NCI-H2227 (cell line): ENCODE data around the gene KIAA0586.
"Not testable (repeated sequence)": the region's sequence is repeated elsewhere in the genome, so short reads cannot be mapped to it uniquely, and the experiment has no call there.

ENCODE experiments used
- DNase-seq: peaks from one replicate; lab custom pipeline; 2025; ENCODE audit not compliant: unreplicated experiment; lab: John Stamatoyannopoulos, UW

The KIAA0586 gene

DNA sequence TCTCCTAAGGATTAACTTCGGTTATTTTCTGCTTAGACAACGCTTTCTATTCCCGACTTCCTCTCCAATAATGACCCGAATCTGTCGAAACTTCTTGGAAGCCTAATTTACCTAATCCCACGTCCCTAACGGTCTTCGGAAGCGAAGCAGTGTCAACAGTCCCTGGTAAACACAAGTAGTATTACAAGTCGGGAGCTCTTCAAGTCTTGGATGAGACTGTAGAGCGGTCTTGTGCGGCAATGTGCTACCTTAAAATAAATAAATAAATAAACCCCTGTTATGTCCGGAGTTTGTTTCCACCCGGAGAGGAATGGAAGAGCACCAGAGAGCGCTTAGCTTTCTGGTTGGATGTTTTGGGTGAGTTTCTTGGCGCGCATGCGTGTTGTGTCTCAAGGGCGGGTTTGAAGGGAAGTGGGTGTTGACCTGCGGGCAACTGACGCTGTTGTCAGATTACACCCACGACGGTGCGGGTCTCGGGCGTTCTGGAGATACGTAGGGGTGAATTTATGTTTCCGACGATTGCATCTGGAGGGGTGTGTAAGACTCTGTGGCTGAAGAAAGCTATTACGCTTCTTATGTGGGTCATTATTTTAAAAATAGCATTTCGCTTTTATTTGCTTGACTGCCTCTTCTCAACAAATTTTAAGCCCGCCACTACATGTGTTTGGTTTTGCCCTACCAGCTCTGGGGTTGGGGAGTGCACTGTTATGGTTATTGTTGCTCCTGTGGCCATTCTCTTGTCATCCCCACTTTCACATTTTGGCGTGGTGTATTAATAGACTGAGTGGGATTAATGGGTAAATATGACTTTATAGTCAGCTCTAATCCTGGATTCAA, at the start of gene KIAA0586, which contains the start of gene TIMM9:
KIAA0586 (plus strand) TSS at position 439 of the 837 bp plus-strand sequence. CDS start 546 bp downstream, outside the sequence.
TIMM9 (minus strand) TSS at position 251 of the 837 bp plus-strand sequence. CDS start 15,586 bp downstream, outside the sequence.
- DNase-seq: peak; percentile 98

DNA sequence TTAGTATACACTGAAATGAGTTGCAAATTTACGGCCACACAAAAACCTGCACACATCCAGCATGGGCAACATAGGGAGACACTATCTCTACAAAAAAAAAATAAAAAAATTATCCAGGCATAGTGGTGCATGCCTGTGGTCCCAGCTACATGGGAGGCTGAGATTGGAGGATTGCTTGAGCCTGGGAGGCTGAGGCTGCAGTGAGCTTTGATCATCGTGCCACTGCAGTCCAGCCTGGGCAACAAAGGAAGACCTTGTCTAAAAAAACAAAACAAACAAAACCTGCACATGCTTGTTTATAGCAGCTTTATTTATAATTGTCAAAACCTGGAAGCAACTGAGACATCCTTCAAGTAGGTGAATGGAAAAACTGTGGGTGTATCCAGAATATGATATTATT, 36.7 kb upstream of the KIAA0586 start:
- no peak for DNase-seq

DNA sequence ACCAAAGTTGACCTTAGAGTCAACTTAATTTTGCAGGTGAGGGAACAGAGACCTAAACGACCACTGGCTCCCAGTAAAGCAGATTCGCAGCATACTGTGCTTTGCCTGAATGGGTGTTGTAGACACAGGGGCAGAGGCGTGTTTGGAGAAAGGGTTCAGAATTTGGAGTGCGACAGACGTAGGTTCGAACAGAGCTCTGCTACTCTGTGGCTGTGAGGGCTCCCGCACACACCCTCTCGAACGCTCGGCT, 32.0 kb upstream of the KIAA0586 start:
- DNase-seq: no peak

DNA sequence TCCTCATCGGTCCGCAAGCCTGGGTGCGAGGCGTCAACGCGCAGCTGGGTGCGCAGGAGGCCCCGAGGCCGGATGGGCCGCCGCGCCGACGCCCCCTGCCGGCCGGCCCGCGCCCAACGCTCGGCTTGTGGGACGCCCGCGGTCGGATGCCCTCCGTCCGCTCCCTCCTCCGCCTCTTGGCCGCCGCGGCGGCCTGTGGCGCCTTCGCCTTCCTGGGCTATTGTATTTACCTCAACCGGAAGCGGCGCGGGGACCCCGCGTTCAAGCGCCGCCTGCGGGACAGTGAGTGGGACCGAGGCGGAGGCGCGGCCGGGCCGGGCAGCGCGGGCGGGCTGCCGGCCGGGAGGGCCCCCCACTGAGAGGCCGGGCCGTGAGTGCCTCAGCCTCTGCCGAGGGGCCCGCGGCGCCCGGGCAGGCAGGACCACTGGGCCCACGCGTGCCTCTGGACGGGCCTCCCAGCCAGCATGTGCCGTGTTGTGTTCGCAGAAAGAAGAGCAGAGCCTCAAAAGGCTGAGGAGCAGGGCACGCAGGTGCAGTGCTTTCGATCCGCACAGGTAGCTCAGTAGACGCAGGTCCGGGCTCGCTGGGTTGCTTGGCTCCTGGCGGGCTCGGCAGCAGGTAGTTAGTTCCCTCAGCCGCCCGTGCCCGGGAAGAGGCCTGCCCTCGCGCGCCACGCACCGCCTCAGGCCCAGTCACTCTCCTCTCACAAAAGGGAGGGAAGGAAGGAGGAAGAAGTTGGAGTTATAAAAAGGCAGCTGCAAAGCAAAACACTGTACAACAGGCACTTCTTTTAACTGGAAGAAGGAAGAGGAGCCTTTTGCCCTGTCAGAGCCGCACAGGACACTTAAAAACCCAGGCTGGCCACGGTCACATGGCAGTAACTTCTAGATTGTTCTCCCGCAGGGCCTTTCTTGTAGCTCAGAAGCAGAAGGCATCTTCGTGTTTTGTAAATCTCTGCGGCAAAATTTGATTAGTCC, 31.4 kb upstream of the KIAA0586 start, which contains the start of gene TOMM20L:
TOMM20L (plus strand) TSS at position 119 of the 977 bp plus-strand sequence; CDS start at position 147, 28 bp downstream.
- peak; percentile 83 for DNase-seq

DNA sequence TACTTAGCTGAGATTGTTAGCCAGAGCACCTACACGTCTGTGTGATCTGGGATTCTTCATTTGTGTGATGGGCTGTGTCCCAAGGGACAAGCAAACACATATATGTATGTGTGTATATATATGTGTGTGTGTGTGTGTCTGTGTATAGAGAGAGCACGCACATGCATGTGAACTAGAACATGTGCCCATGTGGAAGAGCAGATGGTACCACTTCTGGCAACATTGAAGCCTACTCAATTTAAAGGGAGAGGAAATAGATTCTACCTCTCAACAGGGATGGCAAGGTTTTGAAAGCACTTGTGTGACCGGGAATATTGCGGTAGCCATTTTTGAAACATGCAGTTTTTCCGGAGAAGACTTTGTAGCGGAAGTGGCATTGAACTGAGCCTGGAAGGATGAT, 30.4 kb upstream of the KIAA0586 start:
- DNase-seq: no peak

DNA sequence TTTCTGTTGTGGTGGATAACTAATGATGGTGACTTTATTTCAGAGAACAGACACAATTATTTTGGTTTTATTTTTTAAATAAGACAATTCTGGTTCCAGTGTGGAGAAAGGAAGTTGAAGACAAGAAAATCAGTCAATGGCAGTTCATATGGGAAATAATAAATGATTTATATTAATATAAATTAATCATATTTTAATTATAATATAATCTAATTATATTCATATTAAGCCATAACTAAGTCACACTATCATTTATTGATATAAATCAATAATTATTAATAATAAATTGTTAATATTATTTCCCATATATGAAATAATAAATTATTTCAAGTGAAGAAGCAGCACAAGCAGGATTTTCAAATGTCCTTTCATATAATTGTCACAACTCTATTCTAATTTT, 29.0 kb upstream of the KIAA0586 start:
- DNase-seq: no peak

DNA sequence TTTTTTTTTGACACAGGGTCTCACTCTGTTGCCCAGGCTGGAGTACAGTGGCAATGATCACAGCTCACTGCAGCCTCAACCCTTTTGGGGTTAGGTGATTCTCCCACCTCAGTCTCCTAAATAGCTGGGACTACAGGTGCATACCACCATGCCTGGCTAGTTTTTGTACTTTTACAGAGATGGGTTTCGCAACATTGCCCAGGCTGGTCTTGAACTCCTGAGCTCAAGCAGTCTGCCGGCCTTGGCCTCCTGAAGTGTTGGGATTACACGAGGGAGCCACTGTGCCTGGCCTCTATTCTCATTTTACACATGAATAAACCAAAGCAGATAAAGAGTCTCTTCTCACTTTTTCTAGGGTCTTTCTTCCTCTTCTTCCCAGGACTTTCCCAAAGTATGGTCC, 28.6 kb upstream of the KIAA0586 start:
- DNase-seq: no peak

DNA sequence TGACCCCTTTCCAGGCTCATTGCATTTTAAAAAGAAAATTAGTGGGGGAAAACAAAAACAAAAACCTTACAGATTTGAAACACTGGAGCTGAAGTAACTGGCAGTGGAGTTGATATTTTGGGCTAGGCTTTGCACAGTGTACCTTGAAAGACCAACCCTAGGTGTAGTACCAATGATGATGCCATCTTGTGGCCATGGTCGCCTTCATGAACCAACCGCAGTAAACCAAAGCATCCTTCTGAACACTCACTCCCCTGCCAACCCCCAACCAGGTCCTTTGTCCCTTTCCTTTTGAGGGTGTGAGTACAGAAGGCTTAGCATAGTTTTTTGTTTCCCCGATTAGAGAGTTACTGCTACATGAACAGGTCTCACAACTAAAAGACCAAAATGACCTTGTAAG, 25.9 kb upstream of the KIAA0586 start:
- DNase-seq: no peak

DNA sequence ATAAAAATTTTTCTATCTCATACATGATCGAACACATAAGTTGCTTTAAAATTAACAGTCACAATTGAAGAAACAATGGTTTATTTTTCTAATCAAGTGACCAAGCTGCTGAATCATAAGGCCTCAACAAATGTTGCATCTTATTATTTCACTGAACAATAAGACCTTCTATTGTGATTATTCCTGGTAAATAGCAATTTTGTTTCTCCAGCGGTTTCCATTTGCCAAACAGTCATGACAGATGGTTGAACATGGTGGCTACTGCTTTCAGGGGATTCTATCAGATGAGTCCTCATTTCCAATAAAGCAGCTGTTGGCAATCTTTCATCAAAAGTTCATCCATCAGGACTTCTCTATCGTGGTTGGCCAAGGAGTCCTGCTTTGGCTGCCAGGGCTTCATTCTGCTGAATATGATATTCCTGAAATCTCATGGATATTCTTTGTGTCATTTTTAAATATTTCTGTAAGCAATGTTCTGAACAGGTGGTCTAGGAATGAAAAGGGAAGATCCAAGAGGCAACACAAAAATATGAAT, 18.8 kb upstream of the KIAA0586 start:
- DNase-seq: no peak

DNA sequence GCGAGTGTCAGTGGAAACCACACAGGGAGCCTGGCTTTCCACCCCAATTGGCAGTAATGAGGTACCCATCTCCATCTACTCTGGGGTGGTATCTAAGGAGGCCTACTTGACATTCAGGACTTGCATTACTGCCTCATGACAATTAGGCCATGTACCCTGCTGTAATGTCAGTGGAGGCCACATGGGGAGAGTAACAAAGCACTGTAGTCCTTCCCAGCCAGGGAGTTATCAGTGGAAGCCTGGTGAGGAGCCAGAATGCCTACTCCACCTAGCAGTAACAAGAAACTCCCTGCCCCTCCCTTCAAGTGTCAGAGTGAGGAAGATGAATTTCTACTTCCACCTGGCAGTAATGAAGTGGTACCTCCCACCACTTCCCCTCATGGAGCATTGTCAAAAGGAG, 12.7 kb upstream of the KIAA0586 start:
- no peak for DNase-seq

DNA sequence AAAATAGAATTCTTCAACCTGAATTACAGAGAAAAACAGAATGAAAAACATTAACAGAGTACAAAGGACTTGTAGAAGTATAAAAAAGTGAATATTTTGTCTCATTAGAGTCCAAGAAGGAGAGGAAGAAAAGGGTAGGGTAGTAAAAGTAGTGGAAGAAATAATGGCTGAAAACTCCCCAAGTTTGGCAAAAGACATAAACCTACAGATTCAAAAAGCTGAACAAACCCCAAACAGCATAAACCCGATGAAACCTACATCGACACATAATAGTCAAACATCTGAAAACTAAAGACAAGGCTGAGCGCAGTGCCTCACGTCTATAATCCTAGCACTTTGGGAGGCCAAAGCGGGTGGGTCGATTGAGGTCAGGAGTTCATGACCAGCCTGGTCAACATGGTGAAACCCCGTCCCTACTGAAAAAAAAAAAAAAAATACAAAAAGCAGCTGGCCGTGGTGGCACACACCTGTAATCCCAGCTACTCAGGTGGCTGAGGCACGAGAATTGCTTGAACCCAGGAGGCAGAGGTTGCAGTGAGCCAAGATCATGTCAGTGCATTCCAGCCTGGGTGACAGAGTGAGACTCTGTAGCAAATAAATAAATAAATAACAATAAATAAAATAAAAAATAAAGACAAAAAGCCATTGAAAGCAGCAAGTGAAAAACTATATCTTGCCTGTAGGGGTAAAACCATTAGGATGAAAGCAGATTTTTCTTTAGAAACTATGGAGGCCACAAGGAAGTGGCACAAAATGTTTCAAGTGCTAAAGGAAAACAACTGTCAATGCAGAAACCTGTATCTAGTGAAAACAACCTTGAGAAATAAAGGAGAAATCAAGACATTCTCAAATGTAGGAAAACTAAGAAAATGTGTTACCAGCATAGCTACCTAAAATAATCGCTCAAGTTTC, 11.6 kb upstream of the KIAA0586 start:
- no peak for DNase-seq

DNA sequence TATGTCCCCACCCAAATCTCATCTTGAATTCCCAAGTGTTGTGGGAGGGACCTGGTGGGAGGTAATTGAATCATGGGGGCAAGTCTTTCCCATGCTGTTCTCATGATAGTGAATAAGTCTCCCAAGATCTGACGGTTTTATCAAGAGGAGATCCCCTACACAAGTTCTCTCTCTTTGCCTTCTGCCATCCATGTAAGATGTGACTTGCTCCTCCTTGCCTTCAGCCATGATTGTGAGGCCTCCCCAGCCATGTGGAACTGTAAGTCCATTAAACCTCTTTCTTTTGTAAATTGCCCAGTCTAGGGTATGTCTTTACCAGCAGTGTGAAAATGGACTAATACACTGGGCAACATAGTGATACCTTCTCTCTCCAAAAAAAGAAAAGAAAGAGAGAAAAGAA, 10.6 kb upstream of the KIAA0586 start:
- DNase-seq: not testable (repeated sequence)

DNA sequence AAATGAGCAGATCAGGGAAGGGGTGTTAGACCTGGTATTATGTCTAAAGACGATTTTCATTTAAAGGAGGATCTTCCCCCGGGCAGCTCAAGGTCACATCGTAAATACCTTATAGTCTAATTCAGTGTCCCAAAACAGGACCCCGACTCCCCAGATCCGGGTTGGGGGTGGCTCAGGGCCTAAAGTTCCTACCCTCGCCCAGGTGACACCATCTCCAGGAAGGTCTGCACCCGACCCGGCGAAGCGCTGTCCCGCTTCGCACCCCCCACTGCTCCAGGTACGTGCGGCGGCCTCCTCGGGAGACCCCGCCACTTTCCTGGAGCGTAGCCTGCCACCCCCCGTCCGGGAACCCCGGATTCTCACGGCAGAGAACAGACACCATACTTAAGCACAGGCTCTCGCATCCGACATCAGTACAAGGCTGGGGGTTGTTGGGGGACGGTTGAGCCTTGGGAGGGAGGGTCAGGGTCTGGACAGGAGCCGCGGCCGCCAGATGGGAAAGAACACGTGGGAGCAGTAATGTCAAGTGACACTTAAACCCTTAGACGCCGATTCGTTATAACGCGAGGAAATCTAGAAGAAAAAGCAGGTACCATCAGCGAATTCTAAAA, 744 bp upstream of the KIAA0586 start:
- DNase-seq: peak; percentile 85

DNA sequence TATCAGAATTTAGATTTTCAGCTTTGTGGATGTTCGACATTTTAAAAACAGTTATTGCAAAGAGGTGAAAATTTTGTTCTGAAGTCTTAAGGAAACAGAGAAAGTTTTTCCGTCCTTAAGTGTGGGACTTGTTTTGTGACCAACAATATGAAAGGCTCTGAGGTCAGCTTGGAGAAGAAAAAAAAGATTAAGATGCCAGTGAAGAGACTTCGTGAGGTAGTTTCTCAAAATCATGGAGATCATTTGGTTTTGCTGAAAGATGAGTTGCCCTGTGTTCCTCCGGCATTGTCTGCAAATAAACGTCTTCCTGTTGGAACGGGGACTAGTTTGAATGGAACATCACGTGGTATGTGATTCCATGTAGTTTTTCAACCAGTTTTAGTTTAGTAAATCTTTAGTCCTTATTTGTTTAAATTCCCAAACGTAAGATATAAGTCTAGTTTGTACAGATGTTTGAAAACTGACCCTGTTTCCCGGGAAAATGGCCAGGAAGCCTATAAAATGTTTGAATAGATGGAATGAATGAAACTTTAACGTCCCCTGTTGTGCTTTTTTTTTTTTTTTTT, 682 bp downstream of the KIAA0586 start:
- DNase-seq: peak; percentile 61

DNA sequence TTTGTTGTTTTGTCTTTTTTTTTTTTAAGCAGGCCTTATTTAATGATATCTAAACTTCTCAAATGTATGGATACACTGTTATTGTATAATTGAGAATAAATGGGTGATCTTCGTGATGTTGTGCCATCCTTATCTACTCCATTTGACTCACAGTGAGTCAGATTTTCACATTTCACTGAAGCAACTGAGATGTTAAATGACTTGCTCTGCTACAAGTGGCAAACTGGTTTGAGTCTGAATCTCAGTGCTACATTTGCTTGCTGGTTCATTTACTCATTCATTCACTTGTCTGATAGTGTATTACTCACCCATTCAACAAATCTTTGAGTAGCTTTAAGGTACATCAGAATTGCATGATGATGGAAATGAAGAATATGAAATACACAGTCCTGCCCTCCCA, 2.6 kb downstream of the KIAA0586 start:
- DNase-seq: no peak

DNA sequence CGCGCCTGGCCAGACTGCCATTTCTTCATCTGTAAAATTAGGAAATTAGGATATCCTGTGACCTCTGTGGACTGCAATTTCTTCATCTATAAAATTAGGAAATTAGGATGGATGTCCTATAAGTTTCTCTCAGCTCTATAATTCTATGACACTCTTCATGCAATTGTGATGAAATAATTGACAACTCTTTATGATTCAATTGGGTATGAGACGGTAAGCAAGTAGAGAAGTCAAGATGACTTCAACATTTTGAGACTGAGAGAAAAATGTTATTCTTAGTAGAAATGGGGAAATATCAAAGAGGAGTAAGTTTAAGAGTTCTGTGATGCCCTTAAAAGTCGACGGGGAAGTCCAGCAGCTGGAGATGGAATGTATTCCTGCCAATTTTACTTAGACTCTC, 12.0 kb downstream of the KIAA0586 start:
- DNase-seq: no peak

DNA sequence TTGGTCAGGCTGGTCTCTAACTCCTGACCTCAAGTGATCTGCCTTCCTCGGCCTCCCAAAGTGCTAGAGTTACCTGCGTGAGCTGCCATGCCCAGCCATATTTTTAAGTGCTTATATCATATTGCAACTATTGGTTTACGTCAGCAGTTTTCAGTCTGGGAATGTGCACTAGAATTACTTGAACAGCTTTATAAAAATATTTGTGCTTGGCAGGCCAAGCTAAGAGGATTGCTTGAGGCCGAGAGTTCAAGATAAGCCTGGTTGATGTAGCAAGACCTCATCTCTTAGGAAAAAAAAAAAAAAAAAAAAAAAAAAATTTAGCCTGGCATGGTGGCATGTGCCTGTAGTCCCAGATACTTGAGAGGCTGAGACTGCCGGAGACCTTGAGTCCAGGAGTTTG, 17.1 kb downstream of the KIAA0586 start:
- no peak for DNase-seq

DNA sequence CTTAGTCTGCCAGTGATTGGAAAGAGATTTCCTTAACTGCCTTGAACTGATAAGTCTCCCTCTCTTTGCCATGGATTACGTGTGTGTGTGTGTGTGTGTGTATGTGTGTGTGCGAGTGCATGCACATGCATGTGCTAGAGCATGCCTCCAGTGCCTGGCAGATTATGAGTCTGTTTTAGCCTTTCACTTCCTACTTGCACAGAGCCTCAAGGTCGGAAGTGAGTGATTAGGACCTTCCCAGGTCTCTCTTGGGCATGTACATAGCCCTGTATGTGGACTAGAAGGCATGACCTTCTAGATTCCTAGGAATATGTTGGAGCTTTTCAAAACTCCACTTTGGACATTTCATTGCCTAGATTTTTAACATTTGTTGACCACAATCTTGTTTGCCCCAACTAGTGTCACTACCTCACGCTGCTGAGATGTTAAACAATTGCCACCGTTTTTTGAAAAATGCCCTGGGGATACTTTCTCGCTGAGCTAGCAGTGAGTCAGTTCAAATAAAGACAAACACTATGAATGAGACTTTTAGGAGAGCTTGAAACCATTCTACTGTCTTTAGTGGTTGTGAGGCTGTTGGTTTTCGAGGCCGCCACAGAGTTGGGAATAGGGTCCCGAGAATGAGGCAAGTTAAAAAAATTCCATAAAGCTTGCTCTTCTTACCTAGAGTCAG, 28.2 kb downstream of the KIAA0586 start:
- no peak for DNase-seq

DNA sequence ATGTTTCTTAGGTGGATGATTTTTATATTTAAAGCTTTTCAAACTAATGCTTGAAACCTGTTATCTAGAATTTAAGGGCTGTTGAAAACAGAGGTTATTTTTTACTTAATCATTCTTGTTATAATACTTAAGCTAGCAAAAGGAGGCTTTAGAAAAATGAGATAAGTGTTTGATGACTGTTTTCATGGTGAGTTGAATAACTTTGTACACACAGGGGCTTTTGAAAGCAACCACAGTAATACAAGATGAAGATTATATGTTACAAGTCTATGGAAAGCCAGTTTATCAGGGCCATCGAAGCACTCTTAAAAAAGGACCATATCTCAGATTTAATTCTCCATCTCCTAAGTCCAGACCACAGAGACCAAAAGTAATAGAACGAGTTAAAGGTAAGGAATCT, 33.3 kb downstream of the KIAA0586 start:
- DNase-seq: peak; percentile 39
